ENCODE measurements around the gene SMAD7. TPM values are rescaled to one million over a fixed set of nuclear protein-coding genes. Genes with fewer than 3 reads are reported as not detected.

SMAD7 gene
- total RNA-seq, 1 experiment from 2014 or later = 3.8 TPM

DNA sequence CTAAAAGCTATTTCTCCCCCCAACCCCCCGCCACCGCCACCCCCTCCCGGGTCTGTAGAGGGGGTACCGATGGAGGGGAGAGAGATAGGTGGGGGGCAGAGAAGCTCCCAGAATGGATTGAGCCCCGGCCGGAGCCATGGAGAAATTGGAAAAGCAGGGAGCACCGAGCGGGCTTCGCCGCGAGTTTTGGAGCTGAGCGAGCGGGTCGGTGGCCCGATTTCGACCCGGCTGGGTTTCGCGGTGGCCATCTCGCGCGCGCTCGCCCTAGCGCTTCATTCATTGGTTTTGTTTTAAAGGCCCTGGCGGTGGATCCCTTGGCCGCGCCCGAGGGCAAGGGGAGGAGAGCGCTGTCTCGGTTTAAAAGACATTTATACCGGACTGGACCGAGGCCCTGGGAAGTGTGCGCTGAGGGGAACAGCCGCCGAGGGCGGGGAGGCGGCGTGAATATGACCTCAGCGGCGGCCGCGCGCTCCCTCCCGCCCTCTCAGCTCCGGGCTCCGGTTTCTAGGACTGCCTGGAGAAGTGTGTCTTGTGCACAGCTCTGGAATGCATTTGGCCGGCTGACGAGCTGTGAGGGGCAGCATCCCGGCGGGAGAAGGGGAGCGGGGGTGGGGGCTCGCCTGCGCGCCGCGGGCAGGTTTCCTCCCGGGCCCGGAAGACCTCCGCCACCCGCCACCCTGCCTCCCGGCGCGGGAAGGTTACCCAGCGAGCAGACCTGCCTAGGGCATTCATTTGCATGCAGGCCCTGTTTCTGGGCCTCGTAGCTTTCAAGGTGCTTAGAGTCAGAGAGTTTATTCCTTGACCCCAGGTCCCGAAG is 1.7 kb upstream of the SMAD7 start:
- in situ Hi-C loops (cut with HindIII; ENCODE audit: low pct_unique_long_range_greater_than_20kb, low sequenced_read_pairs) = no loop called here
- peak; percentile 49 for DNase-seq (ENCODE audit: low read depth, low spot score)

DNA sequence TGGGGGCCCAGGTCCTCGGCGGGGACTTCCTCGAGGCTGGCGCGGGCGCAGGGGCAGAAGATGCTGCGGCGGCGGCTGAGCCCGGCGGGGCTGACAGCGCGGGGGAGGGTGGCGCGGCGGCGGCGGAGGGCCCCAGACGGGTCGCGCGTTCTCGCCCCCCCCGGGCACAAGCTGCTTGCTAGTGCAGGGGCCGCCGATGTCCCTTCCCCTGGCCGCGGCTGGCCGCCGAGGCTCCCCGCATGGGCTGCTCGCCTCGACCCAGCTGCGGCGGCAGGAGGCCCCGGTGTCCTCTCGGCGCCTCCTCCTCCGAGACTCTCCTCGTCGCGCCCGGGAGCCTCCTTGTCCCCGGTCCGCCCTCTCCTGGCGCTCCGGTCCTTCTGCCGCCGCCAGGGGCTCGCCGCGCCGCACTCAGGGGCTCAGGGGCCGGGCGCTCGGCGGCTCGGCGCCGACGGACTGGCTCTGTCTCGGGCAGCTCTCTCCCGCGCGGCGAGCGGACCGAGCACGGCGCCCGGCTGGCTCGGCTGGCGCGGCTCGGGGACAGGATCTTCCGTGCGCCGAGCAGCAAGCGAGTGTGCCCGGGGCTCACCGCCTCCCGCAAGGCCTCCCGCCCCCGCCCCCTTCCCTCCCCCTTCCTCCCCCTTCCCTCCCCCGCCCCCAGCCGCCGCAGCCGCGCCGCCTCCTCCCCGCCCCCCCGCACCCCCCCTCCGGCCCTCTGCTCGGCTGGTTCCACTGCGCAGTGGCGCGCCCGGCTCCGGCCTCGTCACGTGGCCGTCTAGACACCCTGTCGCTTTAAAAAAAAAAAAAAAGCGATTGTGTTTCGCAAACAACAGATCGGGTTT is 902 bp upstream of the SMAD7 start:
- in situ Hi-C loops (cut with HindIII; ENCODE audit: low pct_unique_long_range_greater_than_20kb, low sequenced_read_pairs) = no loop called here
- peak; percentile 69 for DNase-seq (ENCODE audit: low read depth, low spot score)

DNA sequence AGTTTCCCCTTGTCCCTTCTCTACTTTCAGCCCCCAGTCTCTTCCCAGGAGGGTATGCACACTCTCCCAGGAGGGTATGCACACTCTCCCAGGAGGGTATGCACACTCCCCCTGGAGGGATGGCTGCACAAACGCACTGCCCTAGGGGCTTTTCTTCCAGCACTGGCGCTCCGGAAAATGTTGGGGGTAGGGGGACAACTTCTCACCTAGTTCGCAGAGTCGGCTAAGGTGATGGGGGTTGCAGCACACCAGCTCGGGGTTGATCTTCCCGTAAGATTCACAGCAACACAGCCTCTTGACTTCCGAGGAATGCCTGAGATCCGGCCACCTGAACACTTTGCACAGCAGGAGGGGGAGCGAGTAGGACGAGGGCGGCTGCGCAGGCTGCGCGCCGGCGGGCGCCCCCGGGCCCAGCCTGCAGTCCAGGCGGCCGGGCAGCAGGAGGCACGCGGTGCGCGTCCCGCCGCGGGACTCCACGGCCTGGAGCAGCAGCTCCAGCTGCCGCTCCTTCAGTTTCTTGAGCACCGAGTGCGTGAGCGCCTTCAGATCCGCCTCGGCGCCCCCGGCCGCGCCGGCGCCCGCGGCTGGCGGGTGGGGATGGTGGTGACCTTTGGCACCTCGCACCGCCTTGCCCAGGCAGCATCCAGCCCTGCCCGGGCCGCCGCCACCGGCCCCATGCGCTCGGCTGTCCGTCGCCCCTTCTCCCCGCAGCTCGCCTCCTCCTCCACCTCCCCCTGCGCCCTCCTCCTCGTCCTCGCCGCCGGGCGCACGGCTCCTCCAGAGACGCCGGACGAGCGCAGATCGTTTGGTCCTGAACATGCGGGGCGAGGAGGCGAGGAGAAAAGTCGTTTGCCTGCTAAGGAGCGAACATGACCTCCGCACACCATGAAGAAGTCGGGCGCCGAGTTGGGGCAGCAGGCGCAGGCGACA is 894 bp downstream of the SMAD7 start:
- in situ Hi-C loops (cut with HindIII; ENCODE audit: low pct_unique_long_range_greater_than_20kb, low sequenced_read_pairs) = no loop called here

DNA sequence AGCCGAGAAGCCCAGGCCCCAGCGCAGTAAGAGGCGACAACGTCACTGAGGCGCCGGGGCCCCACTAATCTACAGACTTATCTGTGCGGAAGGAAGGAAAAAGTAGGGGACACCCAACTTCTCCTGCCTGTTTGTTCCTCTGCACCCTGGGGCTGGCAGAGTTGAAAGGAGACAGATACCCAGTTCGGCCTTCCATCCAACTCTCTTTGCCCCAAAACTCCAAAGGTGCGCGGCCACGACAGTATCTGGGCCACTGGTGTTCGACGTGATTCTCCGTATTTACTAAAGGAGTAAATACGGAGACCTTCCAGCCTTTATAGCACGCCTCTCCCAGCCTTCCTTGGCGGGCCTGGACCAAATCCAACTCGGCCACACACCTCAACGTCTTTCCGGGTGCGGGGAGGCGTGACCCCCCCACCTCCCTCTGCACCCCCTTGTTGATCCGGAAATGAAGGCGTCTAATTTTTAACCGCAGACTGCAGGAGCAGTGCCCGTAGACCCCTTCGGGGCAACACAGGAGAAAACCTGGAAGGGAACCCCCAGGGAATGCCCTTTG is 1.6 kb downstream of the SMAD7 start:
- in situ Hi-C loops (cut with HindIII; ENCODE audit: low pct_unique_long_range_greater_than_20kb, low sequenced_read_pairs) = no loop called here
- DNase-seq (ENCODE audit: low read depth, low spot score) = no peak

More for the DNA sequence above, 894 bp downstream of the SMAD7 start:
- no peak for DNase-seq (ENCODE audit: low read depth, low spot score)

DNA sequence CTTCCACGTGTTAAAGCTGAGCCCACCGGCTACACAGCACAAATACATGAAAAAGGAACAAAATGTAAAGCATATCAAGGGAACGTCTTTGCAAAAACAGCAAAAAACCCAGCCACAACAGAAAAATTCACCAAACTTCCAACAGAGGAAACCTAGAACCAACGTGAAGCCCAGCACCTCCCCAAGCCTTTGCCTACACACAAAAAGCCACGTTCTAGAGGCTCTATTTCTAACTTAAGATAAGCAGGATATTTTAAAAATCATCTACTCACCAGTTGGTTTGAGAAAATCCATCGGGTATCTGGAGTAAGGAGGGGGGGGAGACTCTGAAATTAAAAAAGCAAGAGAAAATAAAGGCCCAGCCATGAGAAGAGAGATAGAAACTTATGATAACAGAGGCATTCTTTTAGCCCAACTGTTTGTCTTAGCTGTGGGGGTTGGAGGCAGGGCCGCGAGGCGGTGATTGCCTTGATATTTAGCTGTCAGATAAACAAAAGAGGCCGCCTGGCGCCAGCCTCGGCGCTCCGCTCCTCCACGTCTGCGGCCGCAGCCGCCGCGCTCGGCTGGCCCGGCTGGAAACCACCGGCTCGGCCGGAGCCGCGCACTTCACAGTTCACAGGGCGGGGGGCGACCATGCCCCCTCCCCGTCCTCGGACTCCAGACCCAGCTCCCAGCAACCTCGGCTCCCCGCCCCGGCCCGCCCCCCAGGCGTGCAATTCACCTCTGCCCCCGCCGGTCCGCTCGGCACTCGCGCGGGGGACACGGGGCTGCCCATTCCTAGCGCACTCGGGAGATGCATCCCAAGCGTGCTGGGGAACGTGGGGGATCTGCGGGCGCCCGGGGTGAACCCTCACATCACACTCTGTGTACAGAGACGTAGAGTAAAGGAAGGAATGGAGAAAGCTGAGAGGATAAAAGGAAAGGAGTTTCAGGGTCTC is 2.4 kb downstream of the SMAD7 start:
- DNase-seq (ENCODE audit: low read depth, low spot score) = no peak
- in situ Hi-C loops (cut with HindIII; ENCODE audit: low pct_unique_long_range_greater_than_20kb, low sequenced_read_pairs) = no loop called here

DNA sequence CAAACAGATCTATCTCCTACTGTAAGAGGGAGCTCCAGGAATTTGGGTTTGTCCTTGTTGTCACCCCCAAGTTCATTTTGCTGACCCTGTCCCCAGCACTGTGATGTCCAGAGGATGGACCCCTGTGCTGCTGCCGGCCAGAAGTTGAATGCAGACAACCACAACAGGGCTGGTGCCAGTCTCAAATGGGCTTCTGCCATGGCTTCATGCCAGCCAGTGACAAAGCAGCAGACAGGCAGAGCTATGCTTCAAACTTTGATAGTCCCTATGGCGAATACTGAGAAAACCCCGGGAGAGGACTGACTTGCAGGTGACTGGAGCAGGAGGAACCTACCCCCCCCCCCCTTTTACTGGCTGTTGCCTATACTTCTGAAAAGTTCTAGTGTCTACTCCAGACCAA is 3.2 kb downstream of the SMAD7 start:
- no peak for DNase-seq (ENCODE audit: low read depth, low spot score)
- in situ Hi-C loops (cut with HindIII; ENCODE audit: low pct_unique_long_range_greater_than_20kb, low sequenced_read_pairs) = no loop called here

DNA sequence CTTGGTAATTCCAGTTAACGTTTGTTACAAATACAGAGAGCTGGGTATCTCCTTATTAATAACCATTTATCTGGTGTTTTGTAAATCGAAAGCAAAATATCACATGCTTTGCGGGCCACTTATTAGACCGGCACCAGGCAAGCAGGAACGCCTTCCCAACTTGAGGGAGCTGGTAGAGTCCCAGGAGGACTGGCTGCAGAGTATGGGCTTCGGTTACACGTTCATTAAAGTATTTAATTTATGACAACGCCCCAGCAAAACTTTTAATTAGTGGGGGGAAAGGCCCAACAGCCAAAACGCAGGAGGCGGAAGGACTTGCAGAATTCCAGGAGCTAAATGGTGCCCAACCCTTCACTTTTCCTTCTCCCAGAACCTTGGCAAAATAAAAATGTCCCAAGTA is 3.7 kb downstream of the SMAD7 start:
- in situ Hi-C loops (cut with HindIII; ENCODE audit: low pct_unique_long_range_greater_than_20kb, low sequenced_read_pairs) = no loop called here

DNA sequence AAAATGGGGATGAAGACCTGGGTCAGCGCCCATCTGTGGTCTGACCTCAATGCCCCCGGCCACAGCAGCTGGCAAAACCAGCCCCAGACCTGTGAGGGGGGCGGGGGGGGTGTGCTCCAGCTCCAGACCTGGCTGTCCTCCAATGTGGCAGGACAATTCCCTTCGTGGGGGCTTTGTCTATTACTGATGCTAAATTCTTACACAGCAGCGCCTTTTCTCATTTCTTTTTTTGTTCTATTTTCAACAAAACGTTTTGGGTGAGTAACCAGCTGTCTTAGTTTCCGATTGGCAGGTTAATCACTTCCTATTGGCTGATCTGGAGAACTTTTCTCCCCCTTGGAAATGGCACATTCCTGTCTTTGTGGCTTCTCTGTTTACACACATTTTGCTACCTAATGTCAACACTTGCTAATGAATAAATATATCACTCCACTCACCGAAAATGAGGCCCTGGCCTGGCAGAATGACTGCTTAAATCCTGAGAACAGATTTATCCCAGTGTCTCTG is 4.4 kb downstream of the SMAD7 start:
- in situ Hi-C loops (cut with HindIII; ENCODE audit: low pct_unique_long_range_greater_than_20kb, low sequenced_read_pairs) = no loop called here
- no peak for DNase-seq (ENCODE audit: low read depth, low spot score)

More for the DNA sequence above, 3.7 kb downstream of the SMAD7 start:
- no peak for DNase-seq (ENCODE audit: low read depth, low spot score)

DNA sequence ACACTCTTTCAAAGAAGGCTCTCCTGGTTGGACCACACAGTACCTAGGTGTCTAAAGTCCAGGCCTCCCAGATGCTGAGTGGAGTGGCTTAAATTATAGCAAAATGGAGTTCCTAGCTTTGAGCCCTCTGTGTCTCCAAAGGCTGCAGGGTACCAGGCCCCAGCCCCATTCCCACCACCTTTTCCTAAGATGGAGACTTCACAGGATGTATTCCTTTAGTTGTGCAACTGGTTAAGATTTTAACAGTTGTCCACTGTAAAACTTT is 4.9 kb downstream of the SMAD7 start:
- in situ Hi-C loops (cut with HindIII; ENCODE audit: low pct_unique_long_range_greater_than_20kb, low sequenced_read_pairs) = no loop called here
- no peak for DNase-seq (ENCODE audit: low read depth, low spot score)

DNA sequence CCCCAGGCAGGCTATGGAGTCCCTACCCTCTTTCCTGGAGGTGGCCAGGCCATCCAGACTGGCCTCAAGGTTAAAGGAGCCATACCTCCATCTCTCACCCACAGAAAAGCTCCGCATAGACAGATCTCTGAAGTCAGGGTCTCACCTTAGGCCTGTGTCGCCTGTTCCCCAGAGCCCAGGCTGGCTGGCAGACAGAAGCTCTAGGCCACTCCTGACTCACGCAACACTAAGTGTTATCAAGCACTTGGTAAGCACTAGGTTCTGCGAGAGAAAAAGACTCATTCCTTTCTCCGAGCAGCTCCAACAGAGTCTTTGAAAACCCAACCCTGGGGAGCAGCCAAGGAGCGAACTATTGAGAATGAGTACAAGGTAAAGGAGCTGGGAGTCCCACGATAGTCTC is 6.1 kb downstream of the SMAD7 start:
- in situ Hi-C loops (cut with HindIII; ENCODE audit: low pct_unique_long_range_greater_than_20kb, low sequenced_read_pairs) = no loop called here
- DNase-seq (ENCODE audit: low read depth, low spot score) = no peak

DNA sequence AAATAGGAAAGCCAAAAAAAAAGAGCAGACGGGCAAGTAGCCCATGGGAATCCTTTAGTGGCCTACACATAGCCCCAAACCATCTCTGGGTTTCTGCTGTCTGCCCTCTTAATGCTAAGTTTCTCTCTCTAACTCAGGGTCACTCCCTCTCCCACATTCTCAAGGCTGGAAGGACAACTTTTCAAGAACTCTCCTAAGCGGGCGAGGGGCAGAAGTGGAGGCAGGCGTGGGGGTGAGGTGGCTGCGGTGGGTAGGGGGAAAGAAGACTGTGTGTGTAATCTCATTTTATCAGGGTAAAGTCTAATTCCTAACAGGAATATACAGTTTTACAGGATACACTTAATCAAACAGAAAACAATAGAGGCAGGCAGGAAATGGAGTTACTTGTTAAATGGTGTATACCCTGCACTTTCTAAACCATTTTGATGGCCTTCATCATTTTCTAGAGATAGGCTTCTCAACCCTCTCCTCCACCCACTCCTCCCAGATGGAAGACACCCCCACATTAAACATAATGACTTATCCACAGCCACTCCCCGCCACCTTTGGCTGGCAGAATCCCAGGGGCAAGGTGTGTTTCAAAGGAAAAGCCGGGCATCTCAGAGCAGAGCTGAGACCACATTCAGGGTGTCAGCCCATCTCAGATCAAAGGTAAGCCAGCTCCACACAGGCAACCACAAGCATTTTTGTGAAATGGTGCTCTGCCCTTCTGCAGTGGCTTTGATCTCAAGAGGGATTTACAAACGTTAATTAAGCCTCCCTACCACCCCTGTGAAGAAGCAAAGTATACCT is 6.8 kb downstream of the SMAD7 start:
- no peak for DNase-seq (ENCODE audit: low read depth, low spot score)
- in situ Hi-C loops (cut with HindIII; ENCODE audit: low pct_unique_long_range_greater_than_20kb, low sequenced_read_pairs) = no loop called here

DNA sequence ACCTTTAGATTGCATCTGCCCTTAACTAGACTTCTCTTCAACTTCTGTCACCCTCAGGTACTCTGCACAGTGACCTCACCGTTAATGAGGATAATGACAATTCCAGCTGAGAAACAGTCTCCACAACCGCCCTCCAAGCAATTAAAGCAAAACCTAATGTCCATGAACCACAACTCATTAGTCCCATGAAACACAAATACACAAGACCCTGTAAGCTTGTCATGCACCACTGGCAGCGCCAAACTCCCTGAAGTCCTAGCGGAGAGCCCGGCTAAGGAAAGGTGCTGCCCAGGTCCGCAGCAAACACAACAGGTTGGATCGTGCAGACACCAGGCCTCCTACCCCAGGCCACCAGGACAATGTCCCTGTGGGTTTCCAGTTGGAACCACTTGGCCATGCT is 7.4 kb downstream of the SMAD7 start:
- DNase-seq (ENCODE audit: low read depth, low spot score) = no peak
- in situ Hi-C loops (cut with HindIII; ENCODE audit: low pct_unique_long_range_greater_than_20kb, low sequenced_read_pairs) = no loop called here

DNA sequence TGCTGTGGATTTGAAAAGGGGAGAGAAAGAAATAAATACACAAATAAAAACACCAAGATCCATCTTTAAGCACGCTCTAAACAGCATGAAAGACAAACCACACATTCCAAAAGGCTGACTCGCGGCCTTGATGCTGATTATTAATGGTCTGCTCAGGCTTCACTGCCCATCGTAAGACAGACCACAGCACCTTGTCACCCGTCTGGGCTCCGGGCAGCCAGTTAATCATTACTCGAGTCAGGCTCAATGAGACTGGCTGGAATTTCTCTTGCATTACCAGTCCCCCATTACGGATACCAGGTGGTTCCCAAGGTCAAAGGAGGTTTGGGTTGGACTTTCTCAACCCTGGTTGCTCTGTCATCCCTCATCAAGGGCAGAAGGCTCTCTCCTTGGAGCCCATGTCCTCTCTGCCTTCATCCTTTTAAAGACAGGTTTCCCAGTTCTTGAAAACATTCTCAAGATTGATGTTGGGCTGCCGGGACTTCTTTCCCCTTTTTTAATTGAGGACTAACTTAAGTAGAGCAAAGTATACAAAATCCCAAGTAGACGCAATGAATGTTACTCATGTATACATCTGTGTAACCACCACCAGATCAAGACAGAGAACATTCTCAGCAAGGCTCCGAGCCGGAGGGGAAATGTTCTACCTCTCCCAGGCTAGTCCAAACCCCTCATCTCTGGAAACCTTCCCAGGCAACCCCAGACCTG is 8.1 kb downstream of the SMAD7 start:
- in situ Hi-C loops (cut with HindIII; ENCODE audit: low pct_unique_long_range_greater_than_20kb, low sequenced_read_pairs) = no loop called here
- DNase-seq (ENCODE audit: low read depth, low spot score) = no peak

DNA sequence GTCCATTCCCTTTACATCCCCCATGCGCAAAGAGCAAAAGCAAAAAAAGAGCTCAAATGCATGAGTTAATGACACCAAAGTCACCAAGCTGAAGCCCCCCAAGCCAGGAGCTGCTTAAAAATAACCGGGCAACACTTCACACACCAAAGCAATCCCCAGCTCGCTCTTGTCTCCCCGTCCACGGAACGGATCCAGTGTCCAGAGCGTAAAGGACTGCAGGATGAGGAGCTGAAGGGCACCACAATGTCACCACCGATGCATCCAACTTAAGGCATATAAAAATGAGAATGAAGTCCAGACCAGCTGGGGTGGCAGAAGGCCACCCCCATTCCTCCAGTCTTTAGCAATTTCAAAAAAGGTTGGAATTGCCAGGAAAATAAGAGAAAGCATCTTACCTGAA is 8.7 kb downstream of the SMAD7 start:
- in situ Hi-C loops (cut with HindIII; ENCODE audit: low pct_unique_long_range_greater_than_20kb, low sequenced_read_pairs) = no loop called here
- DNase-seq (ENCODE audit: low read depth, low spot score) = no peak

DNA sequence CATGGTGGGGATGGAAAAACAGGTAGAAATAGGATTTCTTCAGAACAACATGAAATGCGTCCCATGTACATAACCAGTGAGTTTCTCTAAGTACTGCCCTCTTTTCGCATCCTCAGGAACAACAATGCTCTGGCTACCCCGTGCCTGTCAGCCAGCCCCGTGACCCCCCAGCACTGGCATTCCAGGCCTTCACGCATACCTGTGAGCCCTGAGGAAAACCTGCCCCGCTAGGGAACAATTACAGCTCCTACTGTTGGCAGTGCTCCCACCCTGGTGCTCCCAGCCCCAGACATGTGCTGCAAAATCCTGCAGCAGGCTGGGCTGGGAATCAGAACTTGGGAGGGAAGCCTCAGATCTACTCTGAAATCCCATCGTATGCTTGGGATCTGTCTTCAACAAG is 9.1 kb downstream of the SMAD7 start:
- in situ Hi-C loops (cut with HindIII; ENCODE audit: low pct_unique_long_range_greater_than_20kb, low sequenced_read_pairs) = no loop called here
- no peak for DNase-seq (ENCODE audit: low read depth, low spot score)
